ENCODE data around the gene SUGP1. TPM values are rescaled to one million over a fixed set of nuclear protein-coding genes. Genes with fewer than 3 reads are reported as not detected.

The SUGP1 gene
- total and polyA plus RNA-seq, 2 experiments from 2014 or later, result 13.1 to 43.7 TPM

- no peak for DNase-seq (ENCODE audit: low spot score)
- no peaks in the 10 kb centered on the region for H3K27me3 ChIP-seq
- no peaks in the 10 kb centered on the region for H3K4me1 ChIP-seq (ENCODE audit: insufficient read depth)
- no peak overlapping the region for H2AFZ ChIP-seq
- H3K9me3 ChIP-seq (ENCODE audit: low read depth), result no peaks in the 10 kb centered on the region
- no peak overlapping the region for H3K4me3 ChIP-seq
- no peaks in the 10 kb centered on the region for H3K9me2 ChIP-seq (replicated peaks; ENCODE audit: insufficient read depth)
- no peaks in the 10 kb centered on the region for H4K20me1 ChIP-seq (ENCODE audit: insufficient read depth, poor library complexity, severe bottlenecking)
- H3K27ac ChIP-seq, result no peak overlapping the region
- TF ChIP-seq CTCF (IDR thresholded peaks at IDR 0.05; ENCODE audit: poor library complexity) (no peak), EZH2phosphoT487 (IDR thresholded peaks at IDR 0.05; ENCODE audit: low read depth, severe bottlenecking, unreplicated experiment) (no peak), EZH2 (IDR thresholded peaks at IDR 0.05; ENCODE audit: borderline replicate concordance) (no peak)
- H3K4me2 ChIP-seq, result no peak overlapping the region
- no peaks in the 10 kb centered on the region for H3K79me2 ChIP-seq
- H3K36me3 ChIP-seq (replicated peaks; ENCODE audit: insufficient read depth, low read depth), result no peaks in the 10 kb centered on the region
Observed at GRCh38 chr19:19236173-19236572, 84.1 kb downstream of the SUGP1 start.

- no peaks in the 10 kb centered on the region for H4K20me1 ChIP-seq (ENCODE audit: insufficient read depth, poor library complexity, severe bottlenecking)
- H3K4me2 ChIP-seq, result no peak overlapping the region
- no peaks in the 10 kb centered on the region for H3K9me2 ChIP-seq (replicated peaks; ENCODE audit: insufficient read depth)
- TF ChIP-seq CTCF (IDR thresholded peaks at IDR 0.05; ENCODE audit: poor library complexity) (no peak), EZH2 (IDR thresholded peaks at IDR 0.05; ENCODE audit: borderline replicate concordance) (no peak), EZH2phosphoT487 (IDR thresholded peaks at IDR 0.05; ENCODE audit: low read depth, severe bottlenecking, unreplicated experiment) (no peak)
- H3K4me3 ChIP-seq, result no peak overlapping the region
- H3K27me3 ChIP-seq, result no peaks in the 10 kb centered on the region
- no peaks in the 10 kb centered on the region for H3K4me1 ChIP-seq (ENCODE audit: insufficient read depth)
- no peaks in the 10 kb centered on the region for H3K9me3 ChIP-seq (ENCODE audit: low read depth)
- H3K36me3 ChIP-seq (replicated peaks; ENCODE audit: insufficient read depth, low read depth), result no peaks in the 10 kb centered on the region
- H2AFZ ChIP-seq, result no peak overlapping the region
- H3K27ac ChIP-seq, result no peak overlapping the region
- no peaks in the 10 kb centered on the region for H3K79me2 ChIP-seq
- WGBS (ENCODE audit: low lambda C conversion rate, missing lambda C conversion rate), result 92% methylated on average over 2 of the region's 2 CpGs
- no peak for DNase-seq (ENCODE audit: low spot score)
Observed at GRCh38 chr19:19234220-19234816, 86.0 kb downstream of the SUGP1 start.

- peaks cover 3% of the 10 kb centered on the region for H3K27me3 ChIP-seq
- no peak for TF ChIP-seq CTCF (IDR thresholded peaks at IDR 0.05; ENCODE audit: poor library complexity)
- WGBS (ENCODE audit: low lambda C conversion rate, missing lambda C conversion rate), result 80% methylated on average over 19 of the region's 19 CpGs
Observed at GRCh38 chr19:19232261-19232721, 88.0 kb downstream of the SUGP1 start.

GRCh38 chr19:19230999-19231398 is 89.3 kb downstream of the SUGP1 start:
- Histone ChIP-seq H4K20me1 (ENCODE audit: insufficient read depth, poor library complexity, severe bottlenecking) (no peaks in the 10 kb centered on the region), H3K27me3 (peaks cover 3% of the 10 kb centered on the region), H3K27ac (no peak overlapping the region), H3K79me2 (no peaks in the 10 kb centered on the region), H3K4me2 (no peak overlapping the region), H3K9me2 (replicated peaks; ENCODE audit: insufficient read depth) (no peaks in the 10 kb centered on the region), H2AFZ (no peak overlapping the region), H3K36me3 (replicated peaks; ENCODE audit: insufficient read depth, low read depth) (no peaks in the 10 kb centered on the region), H3K4me3 (no peak overlapping the region), H3K4me1 (ENCODE audit: insufficient read depth) (no peaks in the 10 kb centered on the region), H3K9me3 (ENCODE audit: low read depth) (no peaks in the 10 kb centered on the region)
- no peak for TF ChIP-seq CTCF (IDR thresholded peaks at IDR 0.05; ENCODE audit: poor library complexity)
- no peak for TF ChIP-seq EZH2 (IDR thresholded peaks at IDR 0.05; ENCODE audit: borderline replicate concordance)
- no peak for TF ChIP-seq EZH2phosphoT487 (IDR thresholded peaks at IDR 0.05; ENCODE audit: low read depth, severe bottlenecking, unreplicated experiment)
- no peak for DNase-seq (ENCODE audit: low spot score)
- WGBS (ENCODE audit: low lambda C conversion rate, missing lambda C conversion rate), result 53% methylated on average over 9 of the region's 9 CpGs

More at GRCh38 chr19:19232261-19232721, 88.0 kb downstream of the SUGP1 start:
- Histone ChIP-seq H3K4me3 (no peak overlapping the region), H3K36me3 (replicated peaks; ENCODE audit: insufficient read depth, low read depth) (no peaks in the 10 kb centered on the region), H3K79me2 (no peaks in the 10 kb centered on the region), H2AFZ (no peak overlapping the region), H4K20me1 (ENCODE audit: insufficient read depth, poor library complexity, severe bottlenecking) (no peaks in the 10 kb centered on the region), H3K9me3 (ENCODE audit: low read depth) (no peaks in the 10 kb centered on the region), H3K4me1 (ENCODE audit: insufficient read depth) (no peaks in the 10 kb centered on the region), H3K27ac (no peak overlapping the region), H3K4me2 (no peak overlapping the region), H3K9me2 (replicated peaks; ENCODE audit: insufficient read depth) (no peaks in the 10 kb centered on the region)
- DNase-seq (ENCODE audit: low spot score), result no peak
